ENCODE measurements around the gene CREBL2. TPM values are rescaled to one million over a fixed set of nuclear protein-coding genes. Genes with fewer than 3 reads are reported as not detected.

The CREBL2 gene
- total RNA-seq, 1 donor from 2014 or later = 14.9 TPM

- TF ChIP-seq CTCF (IDR thresholded peaks at IDR 0.05; ENCODE audit: borderline replicate concordance) = no peak
- DNase-seq = no peak
These were observed 61.6 kb downstream of the CREBL2 start for GRCh38 chr12:12673296-12673695.

GRCh38 chr12:12676605-12677004 is 64.9 kb downstream of the CREBL2 start:
- no peak for TF ChIP-seq CTCF (IDR thresholded peaks at IDR 0.05; ENCODE audit: borderline replicate concordance)
- Histone ChIP-seq H3K27ac (replicated peaks) (no peak overlapping the region), H3K36me3 (no peaks in the 10 kb centered on the region), H3K9me3 (replicated peaks) (no peaks in the 10 kb centered on the region), H3K4me1 (no peaks in the 10 kb centered on the region), H3K4me3 (no peak overlapping the region), H3K27me3 (ENCODE audit: low read depth) (no peaks in the 10 kb centered on the region)
- no peak for DNase-seq
- intact Hi-C loops (cut with micrococcal nuclease) = no loop called here

More at GRCh38 chr12:12673296-12673695, 61.6 kb downstream of the CREBL2 start:
- no peaks in the 10 kb centered on the region for H3K27me3 ChIP-seq (ENCODE audit: low read depth)
- H3K36me3 ChIP-seq = no peaks in the 10 kb centered on the region
- intact Hi-C loops (cut with micrococcal nuclease) = no loop called here
- no peak overlapping the region for H3K4me3 ChIP-seq
- H3K9me3 ChIP-seq (replicated peaks) = no peaks in the 10 kb centered on the region
- H3K4me1 ChIP-seq = no peaks in the 10 kb centered on the region
- no peak overlapping the region for H3K27ac ChIP-seq (replicated peaks)

GRCh38 chr12:12681061-12681765 is 69.5 kb downstream of the CREBL2 start:
- Histone ChIP-seq H3K4me1 (peaks cover 4% of the 10 kb centered on the region), H3K4me3 (no peak overlapping the region), H3K27me3 (ENCODE audit: low read depth) (no peaks in the 10 kb centered on the region), H3K36me3 (no peaks in the 10 kb centered on the region), H3K27ac (replicated peaks) (no peak overlapping the region), H3K9me3 (replicated peaks) (no peaks in the 10 kb centered on the region)
- intact Hi-C loops (cut with micrococcal nuclease) = no loop called here
- no peak for TF ChIP-seq CTCF (IDR thresholded peaks at IDR 0.05; ENCODE audit: borderline replicate concordance)
- DNase-seq = no peak

GRCh38 chr12:12682284-12682683 is 70.6 kb downstream of the CREBL2 start:
- Histone ChIP-seq H3K9me3 (replicated peaks) (no peaks in the 10 kb centered on the region), H3K4me1 (peaks cover 4% of the 10 kb centered on the region), H3K27ac (replicated peaks) (no peak overlapping the region), H3K4me3 (no peak overlapping the region), H3K36me3 (no peaks in the 10 kb centered on the region), H3K27me3 (ENCODE audit: low read depth) (no peaks in the 10 kb centered on the region)
- TF ChIP-seq CTCF (IDR thresholded peaks at IDR 0.05; ENCODE audit: borderline replicate concordance) = no peak
- no peak for DNase-seq
- intact Hi-C loops (cut with micrococcal nuclease) = no loop called here

- H3K4me1 ChIP-seq = peaks cover 4% of the 10 kb centered on the region
- DNase-seq = no peak
- no peak overlapping the region for H3K27ac ChIP-seq (replicated peaks)
- no peaks in the 10 kb centered on the region for H3K36me3 ChIP-seq
- H3K27me3 ChIP-seq (ENCODE audit: low read depth) = no peaks in the 10 kb centered on the region
- intact Hi-C loops (cut with micrococcal nuclease) = no loop called here
- TF ChIP-seq CTCF (IDR thresholded peaks at IDR 0.05; ENCODE audit: borderline replicate concordance) = no peak
- H3K4me3 ChIP-seq = no peak overlapping the region
- H3K9me3 ChIP-seq (replicated peaks) = no peaks in the 10 kb centered on the region
These were observed 71.5 kb downstream of the CREBL2 start for GRCh38 chr12:12683136-12683697.
